T1000 (cell line): ENCODE results near the gene NPB.

Experiments
- DNase-seq: peaks from one replicate; lab custom pipeline; 2025; ENCODE audit warnings: mixed read lengths; lab: John Stamatoyannopoulos, UW

Gene NPB

GRCh38 chr17:81941484-81942166 is 39.6 kb downstream of the NPB start:
- DNase-seq: no peak

DNA sequence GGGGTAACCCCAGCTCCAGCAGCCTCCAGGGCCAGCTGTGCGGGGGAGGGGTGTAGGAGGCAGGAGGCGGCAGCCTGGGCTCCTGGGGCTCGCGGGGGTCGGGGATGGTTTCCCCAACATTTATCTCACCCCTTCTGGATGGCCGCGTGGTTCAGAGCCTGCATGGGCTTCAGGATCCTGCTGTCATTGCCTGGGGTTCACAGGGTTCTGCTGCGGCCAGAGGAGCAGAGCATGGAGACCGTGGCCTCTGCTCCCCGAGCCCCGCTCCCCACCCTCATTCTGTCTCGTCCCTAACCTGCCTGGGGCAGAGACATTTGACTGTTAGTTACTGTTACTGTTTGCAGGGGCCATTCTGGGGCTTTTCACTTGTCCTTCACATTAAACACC is 40.1 kb downstream of the NPB start:
- DNase-seq: no peak

- no peak for DNase-seq
Measured at GRCh38 chr17:81944858-81945257, 42.8 kb downstream of the NPB start.

GRCh38 chr17:81947189-81947588 is 45.2 kb downstream of the NPB start, which contains the start of gene MYADML2:
MYADML2 (minus strand) TSS chr17:81947233; CDS start chr17:81941741, 5,492 bp downstream.
- DNase-seq: no peak

DNA sequence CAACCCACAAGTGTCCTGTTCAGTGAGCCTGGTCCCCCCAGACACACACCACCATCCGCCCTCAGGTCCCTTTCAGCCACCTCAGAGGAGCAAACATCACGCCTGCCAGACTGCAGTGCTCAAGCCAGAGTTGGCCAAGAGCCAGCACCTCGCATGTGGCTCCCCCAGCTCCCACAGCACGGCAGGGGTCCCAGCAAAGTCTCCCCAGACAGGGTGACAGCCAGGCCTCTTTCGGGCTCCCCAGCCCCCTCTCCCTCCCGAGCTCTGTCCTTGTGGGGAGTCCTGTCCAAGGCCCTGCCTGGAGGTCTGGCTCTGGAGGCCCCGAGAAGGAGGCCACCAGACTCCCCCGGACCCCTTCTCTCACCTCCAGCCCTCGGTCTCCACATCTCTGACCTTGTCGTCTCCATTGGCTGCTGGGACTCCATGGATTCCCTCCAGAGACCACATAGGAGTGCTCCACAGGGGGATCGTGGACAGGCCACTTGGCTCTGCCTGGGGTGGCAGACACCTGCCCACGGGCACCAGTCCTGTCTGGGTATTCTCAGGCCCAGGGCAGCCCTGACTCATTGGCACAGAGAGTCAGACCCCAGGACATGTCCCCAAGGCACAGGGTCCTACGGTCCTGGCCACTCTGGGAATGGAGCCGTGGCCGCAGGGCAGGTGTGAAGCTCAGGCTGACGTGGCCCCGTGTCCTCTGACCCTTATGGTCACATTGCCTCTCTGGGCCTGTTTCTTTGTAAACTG is 46.8 kb downstream of the NPB start:
- no peak for DNase-seq

DNA sequence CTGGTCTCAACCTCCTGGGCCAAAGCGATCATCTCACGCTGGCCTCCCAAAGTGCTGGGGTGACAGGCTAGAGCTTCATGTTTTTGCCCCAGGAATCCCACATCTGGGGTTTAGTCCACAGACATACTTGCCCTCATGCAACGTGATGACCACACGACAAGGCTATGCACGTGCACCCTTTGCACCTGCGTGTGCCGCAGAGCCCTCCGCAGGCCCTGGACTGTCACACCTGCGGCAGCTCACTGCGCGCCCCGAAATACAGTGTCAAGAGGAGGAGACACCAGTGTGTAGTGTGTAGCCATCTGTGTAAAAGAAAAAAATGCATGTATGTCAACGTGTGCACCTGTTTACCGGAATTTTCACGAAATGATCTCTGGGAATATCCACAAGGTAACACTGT is 48.5 kb downstream of the NPB start:
- DNase-seq: no peak

DNA sequence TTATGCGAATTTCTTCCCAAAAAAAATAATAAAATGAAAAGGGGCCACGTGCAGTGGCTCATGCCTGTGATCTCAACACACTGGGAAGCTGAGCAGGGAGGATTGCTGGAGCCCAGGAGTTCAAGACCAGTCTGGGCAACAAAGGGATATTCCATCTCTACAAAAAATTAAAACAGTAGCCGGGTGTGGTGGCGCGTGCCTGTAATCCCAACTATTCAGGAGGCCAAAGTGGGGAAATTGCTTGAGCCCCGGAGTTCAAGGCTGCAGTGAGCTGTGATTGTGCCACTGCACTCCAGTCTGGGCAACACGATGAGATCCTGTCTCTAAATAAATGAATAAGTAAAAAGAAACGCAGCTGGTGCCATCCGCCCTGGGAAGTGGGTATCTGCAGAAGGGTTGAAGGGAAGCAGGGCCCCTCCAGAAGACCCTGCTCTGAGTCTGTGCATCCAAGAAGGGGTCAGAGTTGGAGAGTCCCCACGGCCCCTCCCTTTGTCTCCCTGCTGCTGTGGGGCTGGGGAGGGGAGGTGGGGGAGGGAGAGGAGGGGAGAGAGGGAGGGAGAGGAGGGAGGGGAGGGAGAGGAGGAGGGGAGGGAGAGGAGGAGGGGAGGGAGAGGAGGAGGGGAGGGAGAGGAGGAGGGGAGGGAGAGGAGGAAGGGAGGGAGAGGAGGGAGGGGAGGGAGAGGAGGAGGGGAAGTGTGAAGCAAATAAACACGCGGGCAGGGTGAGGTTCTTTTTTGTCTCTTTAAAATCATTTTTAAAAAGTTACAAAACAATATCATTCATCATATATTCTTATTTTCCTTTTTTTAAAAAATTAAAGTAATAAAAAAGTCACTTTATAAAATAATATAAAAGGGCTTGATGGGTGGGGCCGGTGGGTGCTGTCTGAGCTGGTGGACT is 50.0 kb downstream of the NPB start:
- no peak for DNase-seq
